Lower leg skin (tissue), 4 donors: Measurements from ENCODE around the gene GLIPR1L1. TPM values are rescaled to one million over a fixed set of nuclear protein-coding genes. Genes with fewer than 3 reads are reported as not detected.

Source experiments
- DNase-seq, 2 donors: peaks; one replicate each; pipeline ENCODE4 v3.0.0-alpha.2; 2019; ENCODE audit warnings: low spot score in 2 of 2
- H3K4me3 ChIP-seq: fragments of 200-600 bp; sonication (generic); 2 replicates; pipeline ENCODE4 v1.5.1; 2017; ENCODE audit warnings: mild to moderate bottlenecking, low read depth; ENCODE audit not compliant: poor library complexity, severe bottlenecking
- CTCF ChIP-seq, 3 donors: fragments of 450-650 bp; IDR thresholded peaks; one replicate each; pipeline ENCODE4 v1.5.1; 2016; ENCODE audit warnings: antibody characterized with exemption in 3 of 3, mild to moderate bottlenecking in 3 of 3, moderate library complexity in 2 of 3
- POLR2A ChIP-seq, 2 donors: fragments of 450-650 bp; IDR thresholded peaks; one replicate each; pipeline ENCODE4 v1.6.1; 2016 to 2017; ENCODE audit warnings: antibody characterized with exemption in 2 of 2, mild to moderate bottlenecking in 1 of 2, moderate library complexity in 1 of 2
- WGBS, 2 donors: methylation state at CpG; one replicate each; pipeline ENCODE4 v1.1.5; 2018; 5-methylcytosine and 5-hydroxymethylcytosine counted together
- intact Hi-C: fragments of 100-400 bp; cut with DNase I; formaldehyde crosslinking; loops from one replicate; pipeline ENCODE4 v1.15.0; 2023; ENCODE audit warnings: low total_unique reads
- total RNA-seq, 4 donors: library from RNA; depleted of rRNA; stranded (reverse); fragments of >200 nt; gene quantifications; one replicate each; pipeline ENCODE4 v1.1.0, GENCODE V29; 2016

GLIPR1L1 gene
- not detected for total RNA-seq

GRCh38 chr12:75334384-75335030 is at the start of gene GLIPR1L1:
Gene GLIPR1L1, plus strand, starts transcription at chr12:75334670. Its CDS starts 59 bp downstream, at chr12:75334729.
- intact Hi-C loops: no loop called here
- H3K4me3 ChIP-seq: no peak within 1 kb of the TSS
- 4 to 5% methylated on average over 23 of the region's 23 CpGs for WGBS, 2 donors
- TF ChIP-seq POLR2A (IDR thresholded peaks at IDR 0.05) (no peak), CTCF (IDR thresholded peaks at IDR 0.05) (peak in 1 of 3 donors; percentile 67)
- peak; percentile 87 to 96 for DNase-seq

- intact Hi-C loops: no loop called here
- TF ChIP-seq POLR2A (IDR thresholded peaks at IDR 0.05) (no peak), CTCF (IDR thresholded peaks at IDR 0.05) (no peak)
- H3K4me3 ChIP-seq: no peak overlapping the region
- DNase-seq: no peak
- 79 to 85% methylated on average over 1 of the region's 1 CpG for WGBS, 2 donors
These were observed 45.6 kb upstream of the GLIPR1L1 start for GRCh38 chr12:75288860-75289259.

- TF ChIP-seq POLR2A (IDR thresholded peaks at IDR 0.05) (no peak), CTCF (IDR thresholded peaks at IDR 0.05) (no peak)
- DNase-seq: no peak
- intact Hi-C loops: no loop called here
- 68 to 71% methylated on average over 1 of the region's 1 CpG for WGBS, 2 donors
- H3K4me3 ChIP-seq: no peak overlapping the region
These were observed 44.7 kb upstream of the GLIPR1L1 start for GRCh38 chr12:75289753-75290152.

DNA sequence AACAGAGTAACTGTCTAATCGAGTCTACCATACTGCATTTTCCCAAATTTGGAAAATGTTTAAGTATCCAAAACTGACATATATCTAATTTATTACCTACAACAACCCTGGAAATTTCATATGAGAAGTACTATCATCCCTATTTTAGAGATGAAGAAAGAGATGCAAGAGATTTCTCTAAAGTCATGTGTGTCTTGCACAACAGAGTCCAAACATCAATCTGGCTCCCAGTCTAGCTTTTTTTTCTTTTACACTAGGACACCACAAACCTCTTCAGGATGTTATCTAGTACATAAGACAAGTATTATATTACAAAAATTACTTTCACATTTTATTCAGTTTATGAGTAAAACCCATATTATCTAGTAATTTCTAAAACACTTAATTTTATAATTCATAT is 43.5 kb upstream of the GLIPR1L1 start:
- 79 to 83% methylated on average over 1 of the region's 1 CpG for WGBS, 2 donors
- H3K4me3 ChIP-seq: no peak overlapping the region
- intact Hi-C loops: no loop called here
- TF ChIP-seq CTCF (IDR thresholded peaks at IDR 0.05): no peak
- no peak for TF ChIP-seq POLR2A (IDR thresholded peaks at IDR 0.05)
- no peak for DNase-seq

DNA sequence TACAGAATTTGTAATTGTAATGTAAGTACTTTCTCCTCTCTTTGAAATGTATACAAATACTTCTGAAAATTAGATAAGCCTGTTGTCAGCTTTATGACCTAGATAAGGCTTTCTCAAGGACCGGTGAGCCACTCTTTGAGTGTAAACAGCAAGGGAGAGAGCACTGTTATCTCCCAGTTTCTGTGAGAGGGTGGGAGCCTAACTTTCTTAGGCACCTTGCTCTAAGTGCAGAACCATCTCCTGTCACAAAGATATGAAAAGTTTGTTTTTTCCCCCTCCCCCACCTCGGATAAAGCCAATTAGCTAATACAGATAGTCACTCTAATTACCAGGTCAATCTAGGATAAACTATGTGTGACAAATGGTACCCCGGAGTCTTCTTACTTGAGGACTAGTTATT is 40.1 kb upstream of the GLIPR1L1 start:
- no peak for DNase-seq
- no peak overlapping the region for H3K4me3 ChIP-seq
- intact Hi-C loops: no loop called here
- WGBS, 2 donors: 26 to 35% methylated on average over 3 of the region's 3 CpGs
- no peak for TF ChIP-seq POLR2A (IDR thresholded peaks at IDR 0.05)
- TF ChIP-seq CTCF (IDR thresholded peaks at IDR 0.05): no peak

GRCh38 chr12:75294797-75295196 is 39.7 kb upstream of the GLIPR1L1 start:
- intact Hi-C loops: no loop called here
- TF ChIP-seq CTCF (IDR thresholded peaks at IDR 0.05): no peak
- TF ChIP-seq POLR2A (IDR thresholded peaks at IDR 0.05): no peak
- 64 to 76% methylated on average over 3 of the region's 3 CpGs for WGBS, 2 donors

More at GRCh38 chr12:75294797-75295196, 39.7 kb upstream of the GLIPR1L1 start:
- DNase-seq: no peak
- no peak overlapping the region for H3K4me3 ChIP-seq
